OCI-LY7 (cell line): ENCODE results near the gene KIAA0513. TPM values are rescaled to one million over a fixed set of nuclear protein-coding genes. Genes with fewer than 3 reads are reported as not detected.

Experiments
- BruUV-seq: library from RNA; stranded (reverse); fragments of 400-500 nt; replicated peaks from 2 replicates; lab custom pipeline; 2021; lab: Mats Ljungman, UMichigan
- CTCF ChIA-PET: fragments of 300-600 bp; sonication (Branson Sonifier 250); formaldehyde crosslinking; loops from one replicate; lab custom pipeline; 2022; ENCODE audit warnings: antibody characterized with exemption; ENCODE audit not compliant: unreplicated experiment; lab: Charles Lee
- POLR2A ChIA-PET: fragments of 300-600 bp; sonication (Branson Sonifier 250); formaldehyde crosslinking; loops from one replicate; lab custom pipeline; 2022; ENCODE audit warnings: antibody characterized with exemption; lab: Charles Lee
- DNase-seq: peaks from one replicate; pipeline ENCODE4 v3.0.0-alpha.2; 2015; ENCODE audit warnings: low spot score
- H2AFZ ChIP-seq: fragments of 200-600 bp; sonication (generic), shearing (Covaris generic); 2 replicates; pipeline ENCODE4 v1.6.1; 2014; ENCODE audit warnings: mild to moderate bottlenecking, antibody characterized with exemption, low read length, moderate library complexity
- H3K27ac ChIP-seq: fragments of 200-600 bp; sonication (generic); 2 replicates; pipeline ENCODE4 v1.5.1; 2014; ENCODE audit warnings: mixed run types, low read depth, mild to moderate bottlenecking, moderate library complexity, low read length, inconsistent platforms; ENCODE audit not compliant: poor library complexity, severe bottlenecking
- H3K36me3 ChIP-seq: fragments of 200-600 bp; sonication (generic); 2 replicates; pipeline ENCODE4 v1.6.1; 2014; ENCODE audit warnings: mild to moderate bottlenecking, antibody characterized with exemption, low read length, moderate library complexity, mixed read lengths; ENCODE audit not compliant: insufficient read depth
- H3K4me1 ChIP-seq: fragments of 200-600 bp; sonication (generic); 2 replicates; pipeline ENCODE4 v1.5.1; 2014; ENCODE audit warnings: mild to moderate bottlenecking, low read length; ENCODE audit not compliant: insufficient read depth, poor library complexity, severe bottlenecking
- H3K4me2 ChIP-seq: fragments of 200-600 bp; sonication (generic); 2 replicates; pipeline ENCODE4 v1.6.1; 2014; ENCODE audit warnings: mild to moderate bottlenecking, low read length
- H3K4me3 ChIP-seq: fragments of 200-600 bp; sonication (generic); 2 replicates; pipeline ENCODE4 v1.5.1; 2014; ENCODE audit warnings: mild to moderate bottlenecking, low read depth, low read length; ENCODE audit not compliant: poor library complexity, severe bottlenecking
- H3K79me2 ChIP-seq: fragments of 200-600 bp; sonication (generic); 2 replicates; pipeline ENCODE4 v1.6.1; 2016; ENCODE audit warnings: low read depth, mild to moderate bottlenecking, low read length, moderate library complexity, mixed read lengths; ENCODE audit not compliant: insufficient read depth
- H3K9me2 ChIP-seq: fragments of 200-600 bp; sonication (generic); 2 replicates; pipeline ENCODE4 v1.6.1; 2016; ENCODE audit warnings: mild to moderate bottlenecking, low read length, mixed read lengths; ENCODE audit not compliant: insufficient read depth
- H3K9me3 ChIP-seq: fragments of 200-600 bp; sonication (generic); 2 replicates; pipeline ENCODE4 v1.6.1; 2014; ENCODE audit warnings: mild to moderate bottlenecking, mixed run types, low read length, mixed read lengths
- H4K20me1 ChIP-seq: fragments of 200-600 bp; sonication (generic); 2 replicates; pipeline ENCODE4 v1.6.1; 2014; ENCODE audit warnings: mild to moderate bottlenecking, antibody characterized with exemption, low read length, moderate library complexity, mixed read lengths; ENCODE audit not compliant: insufficient read depth
- CTCF ChIP-seq: fragments of 200-600 bp; sonication (generic); conservative IDR thresholded peaks from 2 replicates; pipeline ENCODE4 v1.5.1; 2014; ENCODE audit warnings: mild to moderate bottlenecking, antibody characterized with exemption, low read length, moderate library complexity, mixed read lengths
- EZH2phosphoT487 ChIP-seq: fragments of 200-600 bp; sonication (generic); IDR thresholded peaks from 2 replicates; pipeline ENCODE4 v1.6.1; 2018; ENCODE audit warnings: low read depth, borderline replicate concordance, mild to moderate bottlenecking, mixed run types, antibody characterized with exemption, low read length, moderate library complexity, mixed read lengths
- intact Hi-C: fragments of 100-400 bp; cut with micrococcal nuclease; formaldehyde crosslinking; loops from one replicate; pipeline ENCODE4 v1.10.0; 2022; ENCODE audit not compliant: unreplicated experiment
- total RNA-seq, 2 experiments: library from RNA; depleted of rRNA in 1 of 2; stranded (reverse); fragments of >200 nt in 1 of 2; shearing (Covaris generic) in 1 of 2; gene quantifications; 2 replicates each; pipeline ENCODE4 v1.2.3, GENCODE V29; 2014 to 2022

The KIAA0513 gene
- total RNA-seq, 2 experiments from 2014 or later: 0.88 to 4.8 TPM

- DNase-seq: no peak
- TF ChIP-seq EZH2phosphoT487 (no peak), CTCF (no peak)
- no peaks in the 10 kb centered on the region for H3K9me2 ChIP-seq
- H3K4me2 ChIP-seq: no peak overlapping the region
- no peaks in the 10 kb centered on the region for H4K20me1 ChIP-seq
- CTCF ChIA-PET: no interaction called here
- BruUV-seq: no TSS peak
- intact Hi-C loops: no loop called here
- H3K79me2 ChIP-seq: no peaks in the 10 kb centered on the region
- no peak overlapping the region for H2AFZ ChIP-seq
- H3K27ac ChIP-seq: no peak overlapping the region
- peaks cover 16% of the 10 kb centered on the region for H3K4me1 ChIP-seq
- H3K4me3 ChIP-seq: no peak overlapping the region
- POLR2A ChIA-PET: no interaction called here
- no peaks in the 10 kb centered on the region for H3K9me3 ChIP-seq
- no peaks in the 10 kb centered on the region for H3K36me3 ChIP-seq
Observed at GRCh38 chr16:85078952-85079351, 51.4 kb downstream of the KIAA0513 start.

GRCh38 chr16:85079785-85080570 is 52.4 kb downstream of the KIAA0513 start:
- CTCF ChIA-PET: no interaction called here
- no TSS peak for BruUV-seq
- POLR2A ChIA-PET: no interaction called here
- Histone ChIP-seq H3K4me1 (peaks cover 23% of the 10 kb centered on the region), H3K27ac (no peak overlapping the region), H3K36me3 (no peaks in the 10 kb centered on the region), H3K79me2 (no peaks in the 10 kb centered on the region), H4K20me1 (no peaks in the 10 kb centered on the region), H3K9me2 (no peaks in the 10 kb centered on the region), H3K4me3 (no peak overlapping the region), H3K9me3 (no peaks in the 10 kb centered on the region), H3K4me2 (no peak overlapping the region), H2AFZ (no peak overlapping the region)
- intact Hi-C loops: no loop called here
- TF ChIP-seq EZH2phosphoT487: no peak
- TF ChIP-seq CTCF: no peak
- no peak for DNase-seq

GRCh38 chr16:85081038-85081437 is 53.4 kb downstream of the KIAA0513 start:
- TF ChIP-seq CTCF (no peak), EZH2phosphoT487 (no peak)
- intact Hi-C loops: no loop called here
- H3K9me3 ChIP-seq: no peaks in the 10 kb centered on the region
- CTCF ChIA-PET: no interaction called here
- peaks cover 29% of the 10 kb centered on the region for H3K4me1 ChIP-seq
- DNase-seq: no peak
- H4K20me1 ChIP-seq: no peaks in the 10 kb centered on the region
- BruUV-seq: no TSS peak
- H3K4me2 ChIP-seq: no peak overlapping the region
- H3K4me3 ChIP-seq: no peak overlapping the region
- no peaks in the 10 kb centered on the region for H3K9me2 ChIP-seq
- H3K36me3 ChIP-seq: no peaks in the 10 kb centered on the region
- H3K79me2 ChIP-seq: no peaks in the 10 kb centered on the region
- H3K27ac ChIP-seq: no peak overlapping the region
- POLR2A ChIA-PET: no interaction called here
- H2AFZ ChIP-seq: no peak overlapping the region
